HepG2 (cell line): ENCODE results near the gene AQP10. TPM values are rescaled to one million over a fixed set of nuclear protein-coding genes. Genes with fewer than 3 reads are reported as not detected.

ENCODE experiments used
- ATF6 ChIP-seq: sonication (generic); formaldehyde crosslinking; conservative IDR thresholded peaks from 2 replicates; pipeline ENCODE4 v1.4.0; 2020; ENCODE audit warnings: missing genetic modification reagents
- NKX3-1 ChIP-seq: sonication (generic); formaldehyde crosslinking; IDR thresholded peaks from 2 replicates; pipeline ENCODE4 v1.5.0; 2020; ENCODE audit warnings: missing genetic modification reagents
- SKIL ChIP-seq: sonication (generic); formaldehyde crosslinking; IDR thresholded peaks from 2 replicates; pipeline ENCODE4 v1.8.0; 2022; ENCODE audit warnings: missing genetic modification reagents, mild to moderate bottlenecking, moderate library complexity, borderline replicate concordance
- SMARCE1 ChIP-seq: fragments of 450-650 bp; IDR thresholded peaks from 2 replicates; pipeline ENCODE4 v1.6.1; 2017; ENCODE audit warnings: borderline replicate concordance
- SYNCRIP ChIP-seq: fragments of 200-400 bp; formaldehyde crosslinking; IDR thresholded peaks from 2 replicates; pipeline ENCODE4 v1.6.1; 2018; ENCODE audit warnings: mild to moderate bottlenecking, low read depth, low read length; ENCODE audit not compliant: insufficient read depth
- TARDBP ChIP-seq: sonication (generic); formaldehyde crosslinking; IDR thresholded peaks from 2 replicates; pipeline ENCODE4 v1.8.0; 2022; ENCODE audit warnings: mild to moderate bottlenecking, missing genetic modification reagents
- YY1 ChIP-seq: IDR thresholded peaks from 2 replicates; pipeline ENCODE4 v1.6.1; 2011; ENCODE audit warnings: low read length, low read depth, moderate library complexity, mild to moderate bottlenecking; ENCODE audit not compliant: insufficient read depth, insufficient replicate concordance
- ZNF101 ChIP-seq: sonication (generic); formaldehyde crosslinking; IDR thresholded peaks from 2 replicates; pipeline ENCODE4 v1.4.0; 2020; ENCODE audit warnings: mild to moderate bottlenecking, low read depth, missing genetic modification reagents, borderline replicate concordance
- ZNF20 ChIP-seq: sonication (generic); formaldehyde crosslinking; IDR thresholded peaks from 2 replicates; pipeline ENCODE4 v1.4.0; 2020; ENCODE audit warnings: mild to moderate bottlenecking, moderate library complexity, missing genetic modification reagents
- ZNF33B ChIP-seq: sonication (generic); formaldehyde crosslinking; IDR thresholded peaks from 2 replicates; pipeline ENCODE4 v1.5.1; 2020; ENCODE audit warnings: mild to moderate bottlenecking, missing genetic modification reagents
- ZUFSP ChIP-seq: sonication (generic); formaldehyde crosslinking; IDR thresholded peaks from 2 replicates; pipeline ENCODE4 v1.9.0; 2021; ENCODE audit warnings: missing genetic modification reagents, mild to moderate bottlenecking, borderline replicate concordance
- ZZZ3 ChIP-seq: sonication (generic); formaldehyde crosslinking; IDR thresholded peaks from 2 replicates; pipeline ENCODE4 v1.4.0; 2020; ENCODE audit warnings: missing genetic modification reagents, mild to moderate bottlenecking, borderline replicate concordance
- polyA plus RNA-seq, 8 experiments: library from polyadenylated mRNA; depleted of rRNA in 3 of 8; stranded (reverse) in 7 of 8; unstranded in 1 of 8; fragments of >200 nt; fragmentation: Illumina TruSeq in 4 of 8; extraction: Trizol in 4 of 8; gene quantifications; 2 replicates each; pipeline versions ENCODE4 v1.2.1 to v1.2.3, GENCODE V29; 2011 to 2016; ENCODE audit warnings: low read depth in 4 of 8, missing spikeins in 1 of 8, mixed read lengths in 1 of 8; ENCODE audit not compliant: insufficient read depth in 1 of 8
- total RNA-seq, 5 experiments: library from RNA; depleted of rRNA; stranded (reverse); fragments of >200 nt; fragmentation: Illumina TruSeq; extraction: Trizol; gene quantifications; 2 replicates each; pipeline ENCODE4 v1.2.3, GENCODE V29; 2016; ENCODE audit warnings: low read depth in 1 of 5
- TF ChIP-seq, protein P1 (sequence below): sonication (generic); formaldehyde crosslinking; IDR thresholded peaks from 2 replicates; pipeline ENCODE4 v1.5.0; 2020; ENCODE audit warnings: missing genetic modification reagents
- TF ChIP-seq, protein P2 (sequence below): sonication (generic); formaldehyde crosslinking; conservative IDR thresholded peaks from 2 replicates; pipeline ENCODE4 v1.8.0; 2022; ENCODE audit warnings: mild to moderate bottlenecking, moderate library complexity, missing genetic modification reagents
- TF ChIP-seq, protein P3 (sequence below): IDR thresholded peaks from 2 replicates; pipeline ENCODE4 v1.6.1; 2016; ENCODE audit warnings: missing compliant biosample characterization, missing genetic modification reagents, borderline replicate concordance
- TF ChIP-seq, protein P4 (sequence below): sonication (generic); formaldehyde crosslinking; IDR thresholded peaks from 2 replicates; pipeline ENCODE4 v1.4.0; 2020; ENCODE audit warnings: missing genetic modification reagents, borderline replicate concordance

AQP10 gene
- total and polyA plus RNA-seq, 2 of the 13 experiments (the other 11 are each of a cell fraction or from before 2014, with no cell fraction given) = 0.30 TPM; not detected in 1

DNA sequence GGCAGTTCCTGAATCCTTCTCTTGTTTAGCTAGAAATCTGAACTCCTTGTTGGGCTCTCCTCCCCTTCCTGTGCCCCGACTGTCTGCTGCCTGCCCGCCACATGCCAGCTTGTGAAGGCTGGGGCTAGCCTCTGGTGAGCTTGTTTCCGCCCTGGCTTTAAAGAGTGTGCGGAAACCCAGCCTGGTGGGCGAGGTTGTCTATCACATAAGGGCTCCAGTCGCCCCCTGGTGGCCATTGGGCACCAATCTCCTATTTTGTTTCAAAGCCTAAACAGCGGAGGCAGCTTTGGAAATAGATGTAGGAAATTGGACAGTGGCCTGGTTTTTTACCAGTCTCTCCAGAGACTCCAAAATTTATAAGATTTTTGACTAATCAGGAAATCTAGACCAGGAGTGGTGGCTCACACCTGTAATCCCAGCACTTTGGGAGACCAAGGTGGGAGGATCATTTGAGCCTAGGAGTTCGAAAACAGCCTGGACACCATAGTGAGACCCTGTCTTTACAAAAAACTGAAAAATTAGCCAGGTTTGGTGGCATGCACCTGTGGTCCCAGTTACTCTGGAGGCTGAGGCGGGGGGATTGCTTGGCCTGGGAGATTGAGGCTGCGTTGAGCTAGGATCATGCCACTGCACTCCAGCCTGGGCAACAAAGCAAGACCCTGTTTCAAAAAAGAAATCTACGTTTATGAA is 14.3 kb downstream of the AQP10 start (continued):
- TF ChIP-seq, protein P1, sequence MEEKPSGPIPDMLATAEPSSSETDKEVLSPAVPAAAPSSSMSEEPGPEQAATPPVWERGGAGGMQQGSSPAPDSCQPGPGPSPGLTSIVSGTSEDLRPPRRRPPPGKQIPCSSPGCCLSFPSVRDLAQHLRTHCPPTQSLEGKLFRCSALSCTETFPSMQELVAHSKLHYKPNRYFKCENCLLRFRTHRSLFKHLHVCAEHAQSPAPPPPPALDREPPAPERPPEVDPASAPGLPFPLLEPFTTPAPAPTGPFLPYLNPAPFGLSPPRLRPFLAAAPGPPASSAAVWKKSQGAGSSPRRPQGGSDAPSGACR = no peak
- TF ChIP-seq, protein P2, sequence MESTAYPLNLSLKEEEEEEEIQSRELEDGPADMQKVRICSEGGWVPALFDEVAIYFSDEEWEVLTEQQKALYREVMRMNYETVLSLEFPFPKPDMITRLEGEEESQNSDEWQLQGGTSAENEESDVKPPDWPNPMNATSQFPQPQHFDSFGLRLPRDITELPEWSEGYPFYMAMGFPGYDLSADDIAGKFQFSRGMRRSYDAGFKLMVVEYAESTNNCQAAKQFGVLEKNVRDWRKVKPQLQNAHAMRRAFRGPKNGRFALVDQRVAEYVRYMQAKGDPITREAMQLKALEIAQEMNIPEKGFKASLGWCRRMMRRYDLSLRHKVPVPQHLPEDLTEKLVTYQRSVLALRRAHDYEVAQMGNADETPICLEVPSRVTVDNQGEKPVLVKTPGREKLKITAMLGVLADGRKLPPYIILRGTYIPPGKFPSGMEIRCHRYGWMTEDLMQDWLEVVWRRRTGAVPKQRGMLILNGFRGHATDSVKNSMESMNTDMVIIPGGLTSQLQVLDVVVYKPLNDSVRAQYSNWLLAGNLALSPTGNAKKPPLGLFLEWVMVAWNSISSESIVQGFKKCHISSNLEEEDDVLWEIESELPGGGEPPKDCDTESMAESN (CRISPR knock-in tag) = no peak
- TF ChIP-seq ZNF101 (CRISPR knock-in tag) = no peak
- no peak for TF ChIP-seq ZZZ3 (CRISPR knock-in tag)
- TF ChIP-seq, protein P3, sequence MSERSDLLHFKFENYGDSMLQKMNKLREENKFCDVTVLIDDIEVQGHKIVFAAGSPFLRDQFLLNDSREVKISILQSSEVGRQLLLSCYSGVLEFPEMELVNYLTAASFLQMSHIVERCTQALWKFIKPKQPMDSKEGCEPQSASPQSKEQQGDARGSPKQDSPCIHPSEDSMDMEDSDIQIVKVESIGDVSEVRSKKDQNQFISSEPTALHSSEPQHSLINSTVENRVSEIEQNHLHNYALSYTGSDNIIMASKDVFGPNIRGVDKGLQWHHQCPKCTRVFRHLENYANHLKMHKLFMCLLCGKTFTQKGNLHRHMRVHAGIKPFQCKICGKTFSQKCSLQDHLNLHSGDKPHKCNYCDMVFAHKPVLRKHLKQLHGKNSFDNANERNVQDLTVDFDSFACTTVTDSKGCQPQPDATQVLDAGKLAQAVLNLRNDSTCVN = no peak
- TF ChIP-seq ZUFSP (CRISPR knock-in tag) = no peak
- no peak for TF ChIP-seq SKIL (CRISPR knock-in tag)
- no peak for TF ChIP-seq NKX3-1 (CRISPR knock-in tag)
- TF ChIP-seq, protein P4, sequence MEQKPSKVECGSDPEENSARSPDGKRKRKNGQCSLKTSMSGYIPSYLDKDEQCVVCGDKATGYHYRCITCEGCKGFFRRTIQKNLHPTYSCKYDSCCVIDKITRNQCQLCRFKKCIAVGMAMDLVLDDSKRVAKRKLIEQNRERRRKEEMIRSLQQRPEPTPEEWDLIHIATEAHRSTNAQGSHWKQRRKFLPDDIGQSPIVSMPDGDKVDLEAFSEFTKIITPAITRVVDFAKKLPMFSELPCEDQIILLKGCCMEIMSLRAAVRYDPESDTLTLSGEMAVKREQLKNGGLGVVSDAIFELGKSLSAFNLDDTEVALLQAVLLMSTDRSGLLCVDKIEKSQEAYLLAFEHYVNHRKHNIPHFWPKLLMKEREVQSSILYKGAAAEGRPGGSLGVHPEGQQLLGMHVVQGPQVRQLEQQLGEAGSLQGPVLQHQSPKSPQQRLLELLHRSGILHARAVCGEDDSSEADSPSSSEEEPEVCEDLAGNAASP (CRISPR knock-in tag) = no peak
- TF ChIP-seq ZNF33B (CRISPR knock-in tag) = no peak
- TF ChIP-seq YY1 = peak; percentile 20
- TF ChIP-seq ZNF20 = no peak
- TF ChIP-seq ATF6 (CRISPR knock-in tag) = no peak
- no peak for TF ChIP-seq SMARCE1
- no peak for TF ChIP-seq SYNCRIP
- 0 out of 2 replicates have a peak, but pooled peaks have one; percentile 33 for TF ChIP-seq TARDBP
